Panc1 (cell line): ENCODE data around the gene NARF.

Source experiments
- POLR2AphosphoS5 ChIP-seq: IDR thresholded peaks from 2 replicates; pipeline ENCODE4 v1.6.1; 2012; ENCODE audit warnings: mild to moderate bottlenecking, low read depth, low read length, moderate library complexity
- TF ChIP-seq, protein P1 (sequence below): fragments of 450-650 bp; IDR thresholded peaks from 2 replicates; pipeline ENCODE4 v1.5.1; 2017; ENCODE audit warnings: mild to moderate bottlenecking

DNA sequence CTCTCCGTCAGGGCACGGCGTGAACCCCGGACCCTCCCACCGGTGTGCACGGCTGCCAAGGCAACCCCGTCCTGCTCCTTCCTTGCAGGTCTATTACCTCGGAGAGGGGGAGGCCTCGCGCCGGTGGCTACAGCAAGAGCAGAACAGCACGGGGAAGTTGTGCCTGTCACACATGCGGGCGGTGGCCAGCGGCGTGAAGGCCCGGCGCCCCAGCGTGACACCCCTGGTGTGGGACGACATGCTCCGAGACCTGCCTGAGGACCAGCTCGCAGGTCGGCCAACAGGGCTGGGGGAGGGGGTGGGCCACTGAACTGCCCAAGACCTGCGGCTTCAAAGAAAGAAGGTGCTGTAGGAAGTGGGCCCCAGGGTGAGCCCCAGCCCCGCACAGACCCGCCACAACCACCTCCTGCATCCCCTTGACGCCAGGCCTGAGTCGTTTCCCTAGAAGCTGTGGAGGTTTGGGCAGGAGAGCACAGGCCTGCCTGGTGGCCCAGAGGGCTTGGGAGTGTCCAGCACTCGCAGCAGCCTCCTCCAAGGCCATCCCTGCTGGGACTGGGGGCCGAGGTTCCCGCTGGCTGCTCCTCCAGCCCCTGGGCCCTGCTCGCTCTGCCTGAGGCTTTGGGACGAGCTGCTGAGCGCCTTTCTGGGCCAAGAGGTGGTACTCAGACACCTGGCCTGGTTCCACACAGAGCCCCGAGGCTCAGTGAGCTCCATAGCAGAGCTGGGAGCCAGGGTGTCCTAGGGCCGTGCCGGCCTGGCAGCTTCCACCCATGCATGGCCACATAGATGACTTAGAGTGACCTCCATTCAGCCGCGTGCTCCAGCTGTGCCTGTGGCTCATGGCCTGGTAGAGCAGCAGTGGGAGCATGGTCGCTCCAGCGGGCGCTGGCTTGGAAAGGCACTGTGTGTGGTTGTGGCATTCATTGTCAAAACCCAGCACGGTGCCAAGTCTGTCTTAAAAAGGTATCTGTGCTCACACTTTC is 22.6 kb upstream of the NARF start:
- TF ChIP-seq POLR2AphosphoS5: no peak
- TF ChIP-seq, protein P1, sequence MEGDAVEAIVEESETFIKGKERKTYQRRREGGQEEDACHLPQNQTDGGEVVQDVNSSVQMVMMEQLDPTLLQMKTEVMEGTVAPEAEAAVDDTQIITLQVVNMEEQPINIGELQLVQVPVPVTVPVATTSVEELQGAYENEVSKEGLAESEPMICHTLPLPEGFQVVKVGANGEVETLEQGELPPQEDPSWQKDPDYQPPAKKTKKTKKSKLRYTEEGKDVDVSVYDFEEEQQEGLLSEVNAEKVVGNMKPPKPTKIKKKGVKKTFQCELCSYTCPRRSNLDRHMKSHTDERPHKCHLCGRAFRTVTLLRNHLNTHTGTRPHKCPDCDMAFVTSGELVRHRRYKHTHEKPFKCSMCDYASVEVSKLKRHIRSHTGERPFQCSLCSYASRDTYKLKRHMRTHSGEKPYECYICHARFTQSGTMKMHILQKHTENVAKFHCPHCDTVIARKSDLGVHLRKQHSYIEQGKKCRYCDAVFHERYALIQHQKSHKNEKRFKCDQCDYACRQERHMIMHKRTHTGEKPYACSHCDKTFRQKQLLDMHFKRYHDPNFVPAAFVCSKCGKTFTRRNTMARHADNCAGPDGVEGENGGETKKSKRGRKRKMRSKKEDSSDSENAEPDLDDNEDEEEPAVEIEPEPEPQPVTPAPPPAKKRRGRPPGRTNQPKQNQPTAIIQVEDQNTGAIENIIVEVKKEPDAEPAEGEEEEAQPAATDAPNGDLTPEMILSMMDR: no peak
